ENCODE measurements around the gene HADHB.

DNA sequence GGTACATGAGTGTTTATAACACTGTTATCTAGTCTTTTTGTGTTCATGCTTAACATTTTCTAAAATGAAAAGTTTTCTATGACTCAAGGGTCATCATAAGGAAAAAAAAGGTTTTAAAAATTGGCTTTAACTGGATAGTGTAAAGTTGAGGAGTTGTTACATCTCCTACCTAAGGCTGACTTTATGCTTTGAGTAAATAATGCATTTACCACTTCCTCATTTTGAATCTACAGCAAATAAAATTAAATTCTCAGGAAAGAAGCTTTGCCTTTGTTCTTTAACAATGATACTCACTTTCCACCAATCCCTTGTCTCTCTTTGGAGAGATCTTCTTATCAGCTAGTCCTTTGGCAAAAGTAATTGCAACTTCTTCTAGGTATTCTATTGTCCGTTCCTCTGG is 30.0 kb upstream of the HADHB start:
- TF ChIP-seq POLR2A (IDR thresholded peaks at IDR 0.05; ENCODE audit: low read length), result no peak
- no peak for TF ChIP-seq GATA1 (IDR thresholded peaks at IDR 0.05; ENCODE audit: low read depth, low read length)
